Fibroblast of peridontal ligament (primary cell): ENCODE data around the gene RARS2.
A peak's percentile ranks its signal among the peaks of the same experiment; 100 is the strongest.
"Not testable (repeated sequence)": the region's sequence is repeated elsewhere in the genome, so short reads cannot be mapped to it uniquely, and the experiment has no call there.

Source experiments
- DNase-seq: peaks from one replicate; pipeline ENCODE4 v3.0.0-alpha.2; 2010; ENCODE audit errors: extremely low read depth

The RARS2 gene

DNA sequence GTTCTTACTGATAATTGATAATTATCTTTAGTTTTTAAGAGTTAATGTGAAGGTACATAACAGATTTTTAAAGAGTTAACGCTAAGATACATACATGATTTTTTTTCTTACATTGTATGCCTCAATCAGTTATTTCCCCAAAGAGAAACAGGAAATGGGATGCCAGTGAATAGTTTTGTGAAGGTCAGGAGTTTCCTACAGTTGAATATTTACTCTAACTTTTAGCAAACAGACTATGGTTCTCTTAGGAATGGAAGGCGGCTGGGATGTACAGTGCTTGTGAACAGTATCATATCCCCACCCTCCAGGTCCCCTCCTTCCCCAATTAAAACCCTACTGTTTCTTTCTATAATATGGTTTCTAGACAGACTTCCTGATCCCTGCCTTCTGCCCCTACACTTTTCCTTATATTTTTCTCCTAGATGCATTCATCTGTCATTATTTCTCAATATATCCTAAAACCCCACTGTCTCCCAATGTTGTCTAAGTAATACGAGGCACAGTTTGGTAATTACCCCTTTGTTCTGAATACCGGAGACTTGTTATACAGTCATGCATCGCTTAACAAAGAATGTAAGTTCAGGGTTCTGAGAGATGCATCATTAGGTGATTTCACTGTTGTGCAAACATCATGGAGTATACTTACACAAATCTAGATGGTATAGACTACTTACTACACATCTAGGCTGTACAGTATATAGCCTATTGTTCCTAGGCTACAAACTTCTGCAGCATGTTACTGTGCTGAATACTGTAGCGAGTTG is 87.8 kb downstream of the RARS2 start:
- no peak for DNase-seq

DNA sequence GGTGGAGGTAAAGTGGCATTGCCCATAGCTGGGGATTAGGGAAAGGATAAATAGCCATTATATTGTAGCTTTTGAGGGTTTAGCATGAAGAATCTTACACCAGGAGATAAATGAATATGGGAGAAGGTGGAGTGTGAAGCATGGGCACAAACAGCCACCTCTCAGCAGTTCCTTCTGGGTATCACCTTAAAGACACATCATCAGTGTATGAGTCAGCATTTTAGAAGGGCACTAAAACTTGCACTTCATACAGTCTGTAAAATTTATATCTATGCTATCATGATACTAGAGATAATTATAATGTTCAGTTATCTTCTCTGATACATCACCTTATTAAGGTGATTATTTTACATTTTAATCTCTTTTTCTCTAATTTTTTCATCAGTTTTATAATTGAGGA is 91.7 kb downstream of the RARS2 start:
- no peak for DNase-seq

DNA sequence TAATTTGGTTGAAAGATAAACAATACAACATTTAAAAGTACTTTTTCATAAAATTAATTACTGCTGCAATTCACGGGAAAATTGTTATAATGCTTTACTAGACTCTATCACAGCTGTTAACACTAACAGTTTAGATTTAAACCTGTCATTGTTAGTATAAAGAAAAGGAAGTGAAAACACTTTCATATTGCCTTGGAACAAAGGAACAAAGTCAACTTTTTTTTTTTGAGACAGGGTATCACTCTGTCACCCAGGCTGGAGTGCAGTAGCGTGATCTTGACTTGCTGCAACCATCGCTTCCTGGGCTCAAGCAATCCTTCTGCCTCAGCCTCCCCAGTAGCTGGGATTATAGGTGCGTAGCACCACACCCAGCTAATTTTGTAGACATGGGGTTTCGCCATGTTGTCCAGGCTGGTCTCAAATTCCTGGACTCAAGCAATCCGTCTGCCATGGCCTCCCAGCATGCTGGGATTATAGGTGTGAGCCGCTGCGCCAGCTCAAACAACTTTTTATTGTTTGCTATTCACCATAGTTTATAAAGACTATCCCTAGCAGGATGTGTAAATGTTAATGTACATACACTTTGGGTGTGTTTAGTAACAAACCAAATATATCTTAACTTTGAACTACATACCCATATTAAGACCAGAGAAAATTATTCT is 94.9 kb downstream of the RARS2 start:
- DNase-seq: no peak

DNA sequence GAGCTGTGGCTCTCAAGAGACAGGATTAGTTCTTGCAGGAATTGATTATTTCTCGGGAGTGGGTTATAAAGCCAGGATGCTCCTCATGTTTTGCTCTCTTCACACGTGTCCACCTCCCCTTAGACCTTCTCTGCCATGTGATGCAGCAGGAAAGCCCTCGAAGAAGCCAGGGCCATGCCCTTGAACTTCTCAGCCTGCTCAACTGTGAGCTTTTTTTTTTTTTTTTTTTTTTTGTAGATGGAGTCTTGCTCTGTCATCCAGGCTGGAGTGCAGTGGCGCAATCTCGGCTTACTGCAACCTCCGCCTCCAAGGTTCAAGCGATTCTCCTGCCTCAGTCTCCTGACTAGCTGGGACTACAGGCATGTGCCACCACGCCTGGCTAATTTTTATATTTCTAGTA is 100.5 kb downstream of the RARS2 start:
- not testable (repeated sequence) for DNase-seq

DNA sequence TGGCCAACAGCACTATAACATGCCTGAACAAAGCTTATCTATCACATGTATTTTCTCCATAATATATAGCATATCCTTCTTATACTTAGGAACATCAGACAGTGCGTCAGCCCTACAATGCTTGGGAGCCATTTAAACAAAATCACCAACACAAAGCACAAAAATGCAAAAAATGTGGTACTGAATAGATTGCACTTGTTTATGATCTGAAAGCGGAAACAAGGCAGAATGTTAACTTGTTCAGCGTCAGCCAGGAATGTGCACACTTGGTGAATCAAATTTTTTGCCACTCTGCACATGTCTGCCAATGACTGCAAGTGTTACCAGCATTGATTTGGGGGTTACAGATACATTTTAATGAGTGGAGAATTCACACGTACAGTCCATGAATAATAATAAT is 102.2 kb downstream of the RARS2 start:
- no peak for DNase-seq

DNA sequence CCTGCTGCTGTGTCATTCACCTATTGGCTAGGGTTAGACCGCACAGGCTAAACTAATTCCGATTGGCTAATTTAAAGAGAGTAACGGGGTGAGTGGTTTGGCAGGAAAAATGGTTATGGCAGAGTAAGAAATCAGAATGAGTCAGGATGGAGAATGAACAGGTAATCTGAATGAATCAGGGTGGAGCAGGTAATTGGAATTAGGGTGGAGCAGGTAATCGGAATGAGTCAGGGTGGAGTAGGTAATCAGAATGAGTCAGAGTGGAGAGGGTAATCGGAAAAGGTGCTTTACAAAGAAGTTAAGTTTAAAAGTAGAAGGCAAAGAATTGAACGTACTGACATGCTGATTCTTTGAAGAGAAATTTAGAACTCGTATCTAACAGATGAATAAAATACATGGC is 105.3 kb downstream of the RARS2 start:
- no peak for DNase-seq

DNA sequence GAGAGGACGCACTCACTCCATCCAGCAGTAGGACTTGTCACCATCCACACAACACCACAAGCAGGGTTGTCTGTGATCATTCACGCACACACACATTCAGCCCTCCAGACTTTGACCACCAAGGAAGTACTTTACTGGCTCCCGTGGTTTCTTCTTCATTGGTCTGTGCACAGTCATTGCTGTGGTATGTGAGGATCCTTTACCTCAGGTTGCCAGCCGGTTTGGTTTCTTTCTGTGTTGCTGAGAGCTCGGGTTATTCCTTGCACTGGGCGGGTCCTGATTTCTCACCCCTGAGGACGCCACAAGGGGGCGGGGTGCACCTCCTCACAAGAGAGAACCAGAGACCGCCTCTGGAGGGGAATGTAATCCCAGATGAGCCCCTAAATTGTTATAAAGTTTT is 105.9 kb downstream of the RARS2 start:
- DNase-seq: no peak

DNA sequence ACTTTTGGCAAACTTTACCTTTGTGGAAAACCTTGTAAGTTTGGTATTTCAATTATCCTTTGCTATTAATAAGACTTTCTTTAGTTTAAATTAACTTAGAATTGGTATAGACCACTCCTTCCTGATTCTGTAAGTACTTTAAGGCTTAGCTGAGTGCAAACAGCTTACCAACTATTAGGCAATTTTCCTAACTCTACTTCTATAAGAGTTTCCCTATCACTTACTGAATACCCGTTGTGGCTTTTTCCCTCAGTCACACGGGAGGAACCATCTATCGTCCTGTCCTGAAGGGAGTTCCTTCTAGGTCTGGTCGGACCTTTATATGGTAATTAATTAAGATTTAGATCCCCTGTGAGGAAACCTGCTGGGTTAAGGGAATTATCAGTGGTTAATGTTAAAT is 107.4 kb downstream of the RARS2 start:
- DNase-seq: no peak

DNA sequence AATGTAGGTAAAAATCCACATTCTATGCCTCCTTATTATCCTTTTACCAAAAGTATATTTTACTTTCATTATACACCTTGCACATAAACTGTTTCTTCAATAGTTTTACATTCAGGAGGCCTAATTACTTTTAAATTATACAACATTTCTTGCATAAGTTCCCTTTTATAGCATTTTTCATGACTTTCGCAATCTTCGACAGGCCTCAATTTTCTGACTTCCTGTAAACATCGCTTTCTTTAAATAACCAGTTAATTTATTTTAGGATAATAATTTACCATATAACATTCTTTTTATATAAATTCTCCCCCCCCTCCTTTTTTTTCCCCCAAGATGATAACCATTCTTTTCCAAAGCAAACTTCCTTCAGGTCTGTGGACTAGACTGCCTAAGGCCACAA is 107.9 kb downstream of the RARS2 start:
- DNase-seq: no peak

DNA sequence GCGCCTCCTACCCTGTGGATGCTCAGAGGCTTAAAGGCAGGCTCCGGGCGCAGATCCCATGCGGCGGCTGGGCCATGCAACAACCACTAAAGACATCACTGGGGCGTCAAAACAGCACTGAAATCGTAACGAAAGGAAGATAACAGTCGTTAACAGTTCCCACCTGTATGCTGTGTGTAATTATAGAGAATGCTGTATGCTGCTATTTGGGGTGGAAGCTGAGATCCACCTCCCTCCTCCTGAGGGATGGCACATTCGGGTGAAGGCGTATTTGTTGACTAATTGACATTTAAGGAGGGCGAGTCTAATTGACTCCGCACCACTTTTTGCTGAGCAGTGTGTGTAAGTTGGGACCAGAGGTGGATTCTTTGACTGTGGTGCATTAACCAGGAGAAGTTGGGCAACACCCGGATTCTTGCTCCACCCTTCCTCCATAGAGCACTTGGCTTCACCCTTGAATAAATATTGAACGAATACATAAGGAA is 116.3 kb downstream of the RARS2 start:
- DNase-seq: peak; percentile 43

DNA sequence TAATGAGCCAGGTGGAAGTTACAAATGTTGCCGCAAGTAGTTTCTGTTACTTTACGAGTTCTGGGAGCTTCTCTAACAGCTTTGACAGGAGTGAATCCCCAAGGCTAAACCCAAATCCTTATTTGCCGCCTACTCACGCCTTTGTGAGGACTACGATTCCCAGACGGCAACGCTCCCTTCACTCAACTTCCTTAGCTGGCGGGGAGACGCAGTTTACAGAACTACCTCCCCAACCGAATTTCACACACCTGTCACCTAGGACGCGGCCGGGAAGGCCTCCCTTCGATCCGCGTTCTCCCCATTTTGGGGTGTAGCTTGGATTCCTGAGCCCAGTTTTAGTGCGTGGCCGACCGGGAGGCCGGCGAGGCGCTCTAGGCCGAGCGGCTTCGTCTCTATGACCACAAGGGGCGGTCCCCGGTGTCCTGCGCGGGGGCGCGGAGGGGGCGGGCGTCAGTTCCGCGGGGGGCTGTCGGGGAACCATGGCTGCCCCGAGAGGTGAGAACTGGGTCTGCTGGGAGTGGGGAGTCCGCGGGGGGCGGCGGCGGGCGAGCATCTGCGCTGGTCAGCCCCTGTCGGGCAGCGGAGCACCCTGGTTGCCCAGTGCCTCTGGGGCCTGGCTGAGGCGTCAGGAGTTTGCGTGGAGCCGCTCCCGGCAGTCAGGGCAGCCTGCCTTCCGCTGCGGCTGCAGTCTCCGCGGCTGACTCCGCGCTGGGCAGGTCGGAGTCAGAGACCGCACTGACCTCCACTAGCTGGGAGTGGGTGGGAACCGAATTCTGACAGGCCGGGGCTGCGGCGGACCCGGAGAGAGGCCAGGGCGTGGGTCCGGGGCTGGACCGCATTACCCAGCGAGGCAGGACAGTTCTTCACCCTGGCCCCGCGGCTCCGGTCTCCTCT is 117.0 kb downstream of the RARS2 start, which contains the start of gene SLC35A1:
TSS of gene SLC35A1 (plus strand) at position 450 of the 894 bp plus-strand sequence. CDS start at position 480, 30 bp downstream.
- peak; percentile 82 for DNase-seq

DNA sequence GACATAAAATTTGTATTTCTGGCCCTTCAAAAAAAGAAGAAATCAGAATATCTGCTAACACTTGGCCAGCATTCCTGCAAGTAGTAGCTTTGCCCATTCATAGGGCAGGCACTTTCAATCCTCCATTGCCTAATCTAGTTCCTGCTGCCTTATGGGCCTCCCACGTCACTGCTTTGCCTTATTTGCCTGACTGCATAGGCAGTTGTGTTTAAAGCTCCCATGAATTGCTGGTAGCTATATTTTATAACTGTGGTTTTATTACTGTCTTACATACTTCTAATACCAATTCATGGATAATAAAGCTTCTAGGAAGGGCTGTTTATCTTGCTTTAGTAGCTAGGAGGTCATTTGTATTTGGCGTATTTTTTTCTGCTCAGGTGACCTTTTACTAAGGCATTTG is 124.7 kb downstream of the RARS2 start:
- DNase-seq: no peak
